Measurements from ENCODE around the gene EML1. TPM values are rescaled to one million over a fixed set of nuclear protein-coding genes. Genes with fewer than 3 reads are reported as not detected.

Gene EML1
- total RNA-seq, 1 donor from 2014 or later, result 42.9 TPM

GRCh38 chr14:99990268-99991170, 197.3 kb downstream of the EML1 start:
- no peak for DNase-seq
- ATAC-seq, result no peak
- intact Hi-C loops (cut with micrococcal nuclease), result no loop called here

GRCh38 chr14:99991331-99991730, 198.1 kb downstream of the EML1 start:
- no peak for DNase-seq
- ATAC-seq, result no peak
- intact Hi-C loops (cut with micrococcal nuclease), result no loop called here

Other genes with a start within 250 kb of the EML1 start
- gene CCDC85C, start 189.2 kb upstream of the EML1 start, total RNA-seq, result 49.3 TPM
- 1.5 TPM for gene HHIPL1, start 148.3 kb upstream of the EML1 start, total RNA-seq
- 3.0 TPM for gene CYP46A1, start 109.1 kb upstream of the EML1 start, total RNA-seq

Data from left ventricle myocardium superior (tissue), 1 donor.